Esophagus (tissue), 2 donors: ENCODE measurements around the gene TCAF1. TPM values are rescaled to one million over a fixed set of nuclear protein-coding genes. Genes with fewer than 3 reads are reported as not detected.

Source experiments
- H3K27ac ChIP-seq, 2 donors: one replicate each; pipeline ENCODE4 v1.5.1; 2013; ENCODE audit warnings: low read depth in 2 of 2, mild to moderate bottlenecking in 2 of 2, inconsistent platforms in 1 of 2, low read length in 1 of 2, moderate library complexity in 1 of 2
- H3K27me3 ChIP-seq, 2 donors: one replicate each; pipeline ENCODE4 v1.6.1; 2013; ENCODE audit warnings: low read length in 2 of 2, control low read depth in 1 of 2, mild to moderate bottlenecking in 1 of 2; ENCODE audit not compliant: insufficient read depth in 2 of 2, control insufficient read depth in 1 of 2
- H3K36me3 ChIP-seq, 2 donors: one replicate each; pipeline ENCODE4 v1.6.1; 2013; ENCODE audit warnings: low read length in 1 of 2; ENCODE audit not compliant: control insufficient read depth in 2 of 2, insufficient read depth in 2 of 2
- H3K4me1 ChIP-seq, 2 donors: one replicate each; pipeline ENCODE4 v1.6.1; 2013; ENCODE audit warnings: low read length in 1 of 2; ENCODE audit not compliant: control insufficient read depth in 2 of 2, insufficient read depth in 2 of 2
- H3K4me3 ChIP-seq, 2 donors: one replicate each; pipeline ENCODE4 v1.5.1; 2013; ENCODE audit warnings: low read length in 2 of 2, mild to moderate bottlenecking in 2 of 2, low read depth in 1 of 2, moderate library complexity in 1 of 2
- H3K9me3 ChIP-seq, 2 donors: one replicate each; pipeline ENCODE4 v1.6.1; 2013; ENCODE audit warnings: mild to moderate bottlenecking in 2 of 2, low read depth in 1 of 2, low read length in 1 of 2, moderate library complexity in 1 of 2; ENCODE audit not compliant: control insufficient read depth in 2 of 2, insufficient read depth in 1 of 2
- WGBS, 2 donors: extraction: QIAGEN DNeasy Blood & Tissue Kit; methylation state at CpG; one replicate each; pipeline ENCODE4 v1.1.7; 2013; 5-methylcytosine and 5-hydroxymethylcytosine counted together
- polyA plus RNA-seq, 2 donors: library from polyadenylated mRNA; stranded (reverse); fragments of 200-250 nt; gene quantifications; one replicate each; pipeline ENCODE4 v1.2.3, GENCODE V29; 2013
- donor health status: healthy with polysubstance abuse.
- donor health status: Bipolar disorder and iron deficiency.

Gene TCAF1
- polyA plus RNA-seq = 1 to 10 TPM; 7.4 to 8.8 TPM

GRCh38 chr7:143901668-143902331, at the start of gene TCAF1:
Gene TCAF1 (minus strand): TSS chr7:143902176. CDS start chr7:143876608, 25,568 bp downstream.
- 0% methylated on average over 42 to 50 of the region's 50 CpGs for WGBS, 2 donors
- Histone ChIP-seq H3K27ac (peak within 1 kb of the TSS; percentile 97 to 98), H3K4me3 (peak within 1 kb of the TSS; percentile 81 to 92), H3K9me3 (no peaks in the 10 kb centered on the region), H3K4me1 (peaks cover 0 to 2% of the 10 kb centered on the region in 2 donors), H3K36me3 (no peaks in the 10 kb centered on the region), H3K27me3 (no peaks in the 10 kb centered on the region)

GRCh38 chr7:143948733-143949132, 46.8 kb upstream of the TCAF1 start:
- whole genome bisulfite sequencing, 2 donors = 73 to 82% methylated on average over 2 of the region's 2 CpGs
- no peak overlapping the region for H3K4me3 ChIP-seq

GRCh38 chr7:143947111-143947510, 45.1 kb upstream of the TCAF1 start:
- 72 to 80% methylated on average over 2 of the region's 2 CpGs for WGBS, 2 donors
- Histone ChIP-seq H3K27ac (no peak overlapping the region), H3K9me3 (no peaks in the 10 kb centered on the region), H3K4me1 (no peaks in the 10 kb centered on the region), H3K27me3 (no peaks in the 10 kb centered on the region), H3K36me3 (no peaks in the 10 kb centered on the region), H3K4me3 (no peak overlapping the region)

More at GRCh38 chr7:143948733-143949132, 46.8 kb upstream of the TCAF1 start:
- no peaks in the 10 kb centered on the region for H3K36me3 ChIP-seq
- no peaks in the 10 kb centered on the region for H3K9me3 ChIP-seq
- H3K27me3 ChIP-seq = no peaks in the 10 kb centered on the region
- H3K27ac ChIP-seq = no peak overlapping the region
- no peaks in the 10 kb centered on the region for H3K4me1 ChIP-seq

- 87 to 92% methylated on average over 4 of the region's 4 CpGs for WGBS, 2 donors
These were observed 43.4 kb upstream of the TCAF1 start for GRCh38 chr7:143945423-143945822.

GRCh38 chr7:143938379-143939243, 36.6 kb upstream of the TCAF1 start:
- 70 to 78% methylated on average over 5 of the region's 5 CpGs for WGBS, 2 donors
- no peaks in the 10 kb centered on the region for H3K36me3 ChIP-seq
- no peaks in the 10 kb centered on the region for H3K4me1 ChIP-seq
- H3K27me3 ChIP-seq = no peaks in the 10 kb centered on the region
- H3K4me3 ChIP-seq = no peak overlapping the region
- H3K27ac ChIP-seq = no peak overlapping the region
- peaks cover 0 to 3% of the 10 kb centered on the region in 2 donors for H3K9me3 ChIP-seq

More at GRCh38 chr7:143945423-143945822, 43.4 kb upstream of the TCAF1 start:
- Histone ChIP-seq H3K4me1 (no peaks in the 10 kb centered on the region), H3K9me3 (no peaks in the 10 kb centered on the region), H3K27me3 (no peaks in the 10 kb centered on the region), H3K4me3 (no peak overlapping the region), H3K27ac (no peak overlapping the region), H3K36me3 (no peaks in the 10 kb centered on the region)

GRCh38 chr7:143936087-143937009, 34.4 kb upstream of the TCAF1 start:
- H3K27me3 ChIP-seq = no peaks in the 10 kb centered on the region
- WGBS, 2 donors = 81 to 84% methylated on average over 4 of the region's 4 CpGs
- H3K4me3 ChIP-seq = no peak overlapping the region
- peaks cover 0 to 3% of the 10 kb centered on the region in 2 donors for H3K9me3 ChIP-seq
- H3K27ac ChIP-seq = no peak overlapping the region
- H3K36me3 ChIP-seq = no peaks in the 10 kb centered on the region
- no peaks in the 10 kb centered on the region for H3K4me1 ChIP-seq

- Histone ChIP-seq H3K9me3 (peaks cover 0 to 3% of the 10 kb centered on the region in 2 donors), H3K27ac (no peak within 1 kb of the TSS), H3K36me3 (no peaks in the 10 kb centered on the region), H3K4me3 (no peak within 1 kb of the TSS), H3K27me3 (no peaks in the 10 kb centered on the region), H3K4me1 (no peaks in the 10 kb centered on the region)
- 58 to 62% methylated on average over 3 of the region's 3 CpGs for WGBS, 2 donors
These were observed 32.8 kb upstream of the TCAF1 start, which contains the start of gene OR2F2 for GRCh38 chr7:143934526-143935325. Gene OR2F2 (plus strand): TSS chr7:143935233. CDS start chr7:143935233, 0 bp downstream.

GRCh38 chr7:143931739-143932138, 29.8 kb upstream of the TCAF1 start:
- no peak overlapping the region for H3K27ac ChIP-seq
- H3K9me3 ChIP-seq = peaks cover 0 to 3% of the 10 kb centered on the region in 2 donors
- H3K4me3 ChIP-seq = no peak overlapping the region
- H3K4me1 ChIP-seq = no peaks in the 10 kb centered on the region
- H3K27me3 ChIP-seq = no peaks in the 10 kb centered on the region
- H3K36me3 ChIP-seq = no peaks in the 10 kb centered on the region
